SH-SY5Y (cell line): ENCODE results near the gene RELL1.

Experiments
- GATA2 ChIP-seq: IDR thresholded peaks from 2 replicates; pipeline ENCODE4 v1.6.1; 2011; ENCODE audit warnings: mild to moderate bottlenecking, low read depth, low read length
- GATA3 ChIP-seq: IDR thresholded peaks from 2 replicates; pipeline ENCODE4 v1.6.1; 2011; ENCODE audit warnings: low read depth, mild to moderate bottlenecking, low read length, moderate library complexity

- TF ChIP-seq GATA3 = no peak
- TF ChIP-seq GATA2 = no peak
Measured at GRCh38 chr4:37693450-37694190, 7.4 kb upstream of the RELL1 start.
